HG02852 (cell line): Measurements from ENCODE around the gene ZCCHC14.
"Not testable (repeated sequence)": the region's sequence is repeated elsewhere in the genome, so short reads cannot be mapped to it uniquely, and the experiment has no call there.

ENCODE experiments used
- ATAC-seq: cut with Tn5 transposase; IDR thresholded peaks from one replicate; pipeline ENCODE4 v1.9.1; 2021; ENCODE audit warnings: mild to moderate bottlenecking, moderate library complexity; ENCODE audit not compliant: unreplicated experiment

The ZCCHC14 gene

GRCh38 chr16:87366930-87367329 is 125.9 kb downstream of the ZCCHC14 start:
- no peak for ATAC-seq

- no peak for ATAC-seq
Observed at GRCh38 chr16:87366288-87366687, 126.5 kb downstream of the ZCCHC14 start.

GRCh38 chr16:87365021-87365713 is 127.7 kb downstream of the ZCCHC14 start:
- ATAC-seq, result no peak

- ATAC-seq, result no peak
Observed at GRCh38 chr16:87363771-87364455, 128.9 kb downstream of the ZCCHC14 start.

- ATAC-seq, result not testable (repeated sequence)
Observed at GRCh38 chr16:87362828-87363559, 129.8 kb downstream of the ZCCHC14 start.

GRCh38 chr16:87361916-87362619 is 130.8 kb downstream of the ZCCHC14 start:
- ATAC-seq, result no peak

GRCh38 chr16:87360862-87361610 is 131.8 kb downstream of the ZCCHC14 start:
- no peak for ATAC-seq

GRCh38 chr16:87359121-87359520 is 133.7 kb downstream of the ZCCHC14 start:
- ATAC-seq, result no peak

GRCh38 chr16:87358696-87359095 is 134.1 kb downstream of the ZCCHC14 start:
- no peak for ATAC-seq

GRCh38 chr16:87358250-87358649 is 134.6 kb downstream of the ZCCHC14 start:
- no peak for ATAC-seq

- no peak for ATAC-seq
Observed at GRCh38 chr16:87356491-87356853, 136.4 kb downstream of the ZCCHC14 start.
